Right ventricle myocardium inferior (tissue), 1 donor: ENCODE data around the gene CDHR5. TPM values are rescaled to one million over a fixed set of nuclear protein-coding genes. Genes with fewer than 3 reads are reported as not detected.
"Not testable (repeated sequence)": the region's sequence is repeated elsewhere in the genome, so short reads cannot be mapped to it uniquely, and the experiment has no call there.

Source experiments
- ATAC-seq: fragments of 200-7000 bp; cut with Tn5 transposase; one replicate; pipeline ENCODE4 v1.9.1; 2020; ENCODE audit warnings: mild to moderate bottlenecking, moderate library complexity
- DNase-seq: peaks from one replicate; pipeline ENCODE4 v3.0.0; 2021; ENCODE audit errors: missing footprints
- intact Hi-C: fragments of 100-400 bp; cut with DNase I; formaldehyde crosslinking; loops from one replicate; pipeline ENCODE4 v1.11.0; 2022
- long read RNA-seq: library from polyadenylated mRNA; unstranded; transcript quantifications from one replicate; pipeline ENCODE4 v2.0.0, GENCODE V29; 2021
- total RNA-seq: library from RNA; stranded (reverse); fragmentation: NEBNext Ultra II Directional; extraction: Animal tissue kit (Norgen Biotek cat#: 25700); gene quantifications from one replicate; pipeline ENCODE4 v1.2.1, GENCODE V29; 2021
- donor health status: DM: no; HTN: yes; CAD: no; lungs with severe emphysema.

Gene CDHR5
- not detected for total RNA-seq
- long read RNA-seq = 0 reads

GRCh38 chr11:624705-625635, at the start of gene CDHR5:
Gene CDHR5 (minus strand): TSS chr11:624955. CDS start chr11:624902, 53 bp downstream.
- ATAC-seq (no peak), DNase-seq (peak; percentile 49)
- intact Hi-C loops = loop anchor here (5.0 kb wide), 1 partner anchor 68 kb away; no protein-coding TSS in a partner anchor

- DNase-seq (no peak), ATAC-seq (peak; percentile 10)
- intact Hi-C loops = no loop called here
Observed at GRCh38 chr11:674406-674805, 49.7 kb upstream of the CDHR5 start.

GRCh38 chr11:673866-674265, 49.1 kb upstream of the CDHR5 start:
- intact Hi-C loops = no loop called here
- ATAC-seq (no peak), DNase-seq (no peak)

- ATAC-seq = peak; percentile 67
- intact Hi-C loops = no loop called here
- no peak for DNase-seq
Observed at GRCh38 chr11:665704-666281, 41.0 kb upstream of the CDHR5 start.

- ATAC-seq (no peak), DNase-seq (no peak)
- intact Hi-C loops = no loop called here
Observed at GRCh38 chr11:665062-665703, 40.4 kb upstream of the CDHR5 start.

- peak; percentile 79 for DNase-seq
- intact Hi-C loops = loop anchor here (2.0 kb wide), 1 partner anchor 66 kb away; no protein-coding TSS in a partner anchor
- ATAC-seq = peak; percentile 60
Observed at GRCh38 chr11:662689-663274, 38.0 kb upstream of the CDHR5 start.

- no peak for ATAC-seq
Observed at GRCh38 chr11:660681-661444, 36.1 kb upstream of the CDHR5 start.

GRCh38 chr11:660281-660680, 35.5 kb upstream of the CDHR5 start:
- intact Hi-C loops = no loop called here
- DNase-seq (no peak), ATAC-seq (no peak)

More at GRCh38 chr11:660681-661444, 36.1 kb upstream of the CDHR5 start:
- intact Hi-C loops = no loop called here
- no peak for DNase-seq

GRCh38 chr11:659532-660085, 34.9 kb upstream of the CDHR5 start:
- DNase-seq (no peak), ATAC-seq (no peak)
- intact Hi-C loops = no loop called here

- DNase-seq (no peak), ATAC-seq (no peak)
- intact Hi-C loops = no loop called here
Observed at GRCh38 chr11:657691-658126, 33.0 kb upstream of the CDHR5 start.

GRCh38 chr11:656866-657265, 32.1 kb upstream of the CDHR5 start:
- ATAC-seq (no peak), DNase-seq (no peak)
- intact Hi-C loops = no loop called here

- DNase-seq = no peak
- intact Hi-C loops = no loop called here
- ATAC-seq = no peak
Observed at GRCh38 chr11:656426-656825, 31.7 kb upstream of the CDHR5 start.

GRCh38 chr11:655036-655726, 30.4 kb upstream of the CDHR5 start:
- intact Hi-C loops = no loop called here
- DNase-seq = no peak
- no peak for ATAC-seq

GRCh38 chr11:654444-654843, 29.7 kb upstream of the CDHR5 start:
- intact Hi-C loops, ATAC-seq, DNase-seq: not testable (repeated sequence)

GRCh38 chr11:653837-654236, 29.1 kb upstream of the CDHR5 start:
- DNase-seq (no peak), ATAC-seq (no peak)
- intact Hi-C loops = no loop called here

GRCh38 chr11:653136-653535, 28.4 kb upstream of the CDHR5 start:
- intact Hi-C loops, ATAC-seq, DNase-seq: not testable (repeated sequence)

- intact Hi-C loops = no loop called here
- ATAC-seq (no peak), DNase-seq (no peak)
Observed at GRCh38 chr11:650482-650881, 25.7 kb upstream of the CDHR5 start.
